Suprapubic skin (tissue), 4 donors: ENCODE measurements around the gene RAD23B. TPM values are rescaled to one million over a fixed set of nuclear protein-coding genes. Genes with fewer than 3 reads are reported as not detected.

Source experiments
- DNase-seq, 2 donors: peaks; one replicate each; pipeline ENCODE4 v3.0.0-alpha.2; 2019; ENCODE audit warnings: low spot score in 2 of 2
- H3K27ac ChIP-seq: fragments of 200-600 bp; sonication (generic); one replicate; pipeline ENCODE4 v1.5.1; 2019
- H3K27me3 ChIP-seq: fragments of 200-600 bp; sonication (generic); one replicate; pipeline ENCODE4 v1.5.1; 2019
- H3K36me3 ChIP-seq: fragments of 200-600 bp; sonication (generic); one replicate; pipeline ENCODE4 v1.5.1; 2019
- H3K4me1 ChIP-seq: fragments of 200-600 bp; sonication (generic); one replicate; pipeline ENCODE4 v1.5.1; 2019
- H3K4me3 ChIP-seq: fragments of 200-600 bp; sonication (generic); one replicate; pipeline ENCODE4 v1.5.1; 2019; ENCODE audit warnings: mild to moderate bottlenecking
- H3K9me3 ChIP-seq: fragments of 200-600 bp; sonication (generic); one replicate; pipeline ENCODE4 v1.5.1; 2019
- CTCF ChIP-seq, 2 donors: fragments of 200-600 bp in 1 of 2; fragments of 450-650 bp in 1 of 2; sonication (generic) in 1 of 2; IDR thresholded peaks; one replicate each; pipeline ENCODE4 v1.5.1; 2016 to 2019; ENCODE audit warnings: antibody characterized with exemption in 2 of 2, mild to moderate bottlenecking in 1 of 2, moderate library complexity in 1 of 2
- EP300 ChIP-seq: sonication (generic); formaldehyde crosslinking; IDR thresholded peaks from one replicate; pipeline ENCODE4 v1.6.1; 2017; ENCODE audit warnings: antibody characterized with exemption
- POLR2A ChIP-seq, 2 donors: fragments of 450-650 bp; IDR thresholded peaks; one replicate each; pipeline ENCODE4 v1.6.1; 2017; ENCODE audit warnings: antibody characterized with exemption in 2 of 2, mild to moderate bottlenecking in 2 of 2, moderate library complexity in 2 of 2
- POLR2AphosphoS5 ChIP-seq, 3 donors: sonication (generic); formaldehyde crosslinking; IDR thresholded peaks; one replicate each; pipeline ENCODE4 v1.6.1; 2017; ENCODE audit warnings: antibody characterized with exemption in 3 of 3
- WGBS: methylation state at CpG from one replicate; pipeline ENCODE4 v1.1.5; 2018; 5-methylcytosine and 5-hydroxymethylcytosine counted together
- total RNA-seq, 4 donors: library from RNA; depleted of rRNA; stranded (reverse); fragments of >200 nt; gene quantifications; one replicate each; pipeline ENCODE4 v1.1.0, GENCODE V29; 2016

The RAD23B gene
- total RNA-seq, 4 donors from 2014 or later, result 62.5 to 103 (median 77.1) TPM

DNA sequence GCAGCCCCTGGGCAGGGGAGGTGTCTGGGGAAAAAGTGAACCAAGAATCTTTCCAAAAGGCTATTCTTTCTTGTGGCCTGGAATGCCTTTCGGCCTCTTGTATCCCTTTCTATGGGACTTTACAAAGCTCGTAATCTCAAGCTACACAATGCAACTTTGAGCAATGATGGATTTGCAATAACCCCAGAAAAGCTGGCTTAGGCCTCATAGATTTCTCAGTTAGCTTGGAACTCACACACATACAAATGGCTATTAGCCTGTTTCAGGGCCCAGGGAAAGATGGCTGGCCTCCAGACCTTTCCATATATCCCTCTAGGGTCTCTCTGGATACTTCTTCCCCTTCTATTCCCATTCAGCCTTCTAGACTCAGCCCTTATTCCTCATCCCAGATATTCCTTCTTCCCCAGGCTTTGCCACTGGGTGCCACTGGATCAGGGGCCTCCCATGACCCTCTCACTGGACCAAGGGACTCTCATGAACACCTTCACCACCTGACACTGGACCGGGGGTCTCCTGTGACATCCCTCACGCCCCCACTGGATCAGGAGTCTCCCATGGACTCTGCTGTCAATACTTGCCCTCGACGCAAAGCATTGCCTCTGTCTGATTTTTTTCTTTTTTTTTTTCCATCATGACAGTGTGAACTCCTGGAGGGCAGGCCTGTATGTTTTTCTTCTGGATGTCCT lies 59.5 kb downstream of the RAD23B start:
- Histone ChIP-seq H3K4me3 (no peak overlapping the region), H3K4me1 (peaks cover 23% of the 10 kb centered on the region), H3K27me3 (no peaks in the 10 kb centered on the region), H3K36me3 (no peaks in the 10 kb centered on the region), H3K9me3 (no peaks in the 10 kb centered on the region), H3K27ac (no peak overlapping the region)
- TF ChIP-seq CTCF (IDR thresholded peaks at IDR 0.05) (no peak), EP300 (no peak), POLR2AphosphoS5 (IDR thresholded peaks at IDR 0.05) (no peak), POLR2A (IDR thresholded peaks at IDR 0.05) (no peak)
- DNase-seq, result no peak
- WGBS, result 93% methylated on average over 6 of the region's 6 CpGs

DNA sequence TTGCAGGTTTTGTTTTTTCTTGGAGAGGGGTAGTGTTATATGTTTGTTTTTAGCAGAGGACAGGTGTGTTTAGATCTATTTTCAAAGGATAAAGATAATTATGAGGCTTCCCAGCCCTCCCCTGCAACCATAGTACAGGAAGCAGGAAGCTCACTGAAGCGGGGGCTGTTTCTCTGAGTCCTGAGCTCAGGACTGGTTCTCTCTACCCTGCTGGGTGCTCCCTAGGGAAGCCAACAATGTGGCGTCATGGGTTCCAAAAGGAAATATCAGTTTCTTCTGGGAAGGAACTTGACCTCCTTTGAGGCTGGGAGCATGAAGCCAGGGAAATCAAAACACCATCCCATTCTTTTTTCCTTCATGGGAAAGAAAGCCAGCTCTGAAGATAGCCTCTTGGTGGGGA lies 62.2 kb downstream of the RAD23B start:
- Histone ChIP-seq H3K36me3 (no peaks in the 10 kb centered on the region), H3K4me3 (no peak overlapping the region), H3K9me3 (no peaks in the 10 kb centered on the region), H3K4me1 (peaks cover 8% of the 10 kb centered on the region), H3K27me3 (no peaks in the 10 kb centered on the region), H3K27ac (no peak overlapping the region)
- 53% methylated on average over 2 of the region's 2 CpGs for WGBS
- TF ChIP-seq POLR2A (IDR thresholded peaks at IDR 0.05) (no peak), CTCF (IDR thresholded peaks at IDR 0.05) (no peak), POLR2AphosphoS5 (IDR thresholded peaks at IDR 0.05) (no peak), EP300 (no peak)
- DNase-seq, result no peak

- no peak for DNase-seq
- 65% methylated on average over 4 of the region's 4 CpGs for WGBS
These were observed 65.8 kb downstream of the RAD23B start for GRCh38 chr9:107348836-107349235.

GRCh38 chr9:107350443-107350842 lies 67.4 kb downstream of the RAD23B start:
- no peak for DNase-seq
- H3K4me1 ChIP-seq, result peaks cover 2% of the 10 kb centered on the region
- TF ChIP-seq CTCF (IDR thresholded peaks at IDR 0.05) (no peak), POLR2A (IDR thresholded peaks at IDR 0.05) (no peak), EP300 (no peak), POLR2AphosphoS5 (IDR thresholded peaks at IDR 0.05) (no peak)
- no peaks in the 10 kb centered on the region for H3K9me3 ChIP-seq
- no peak overlapping the region for H3K4me3 ChIP-seq
- H3K36me3 ChIP-seq, result no peaks in the 10 kb centered on the region
- no peaks in the 10 kb centered on the region for H3K27me3 ChIP-seq
- no peak overlapping the region for H3K27ac ChIP-seq

More at GRCh38 chr9:107348836-107349235, 65.8 kb downstream of the RAD23B start:
- no peaks in the 10 kb centered on the region for H3K9me3 ChIP-seq
- TF ChIP-seq POLR2AphosphoS5 (IDR thresholded peaks at IDR 0.05), result no peak
- no peak for TF ChIP-seq CTCF (IDR thresholded peaks at IDR 0.05)
- TF ChIP-seq POLR2A (IDR thresholded peaks at IDR 0.05), result no peak
- no peak for TF ChIP-seq EP300
- H3K27ac ChIP-seq, result no peak overlapping the region
- H3K4me1 ChIP-seq, result peaks cover 2% of the 10 kb centered on the region
- no peak overlapping the region for H3K4me3 ChIP-seq
- no peaks in the 10 kb centered on the region for H3K27me3 ChIP-seq
- no peaks in the 10 kb centered on the region for H3K36me3 ChIP-seq

GRCh38 chr9:107351382-107352045 lies 68.4 kb downstream of the RAD23B start:
- no peak for DNase-seq
- 87% methylated on average over 6 of the region's 6 CpGs for WGBS

More at GRCh38 chr9:107351382-107352045, 68.4 kb downstream of the RAD23B start:
- peak overlapping the region; percentile 11 for H3K27ac ChIP-seq
- no peaks in the 10 kb centered on the region for H3K36me3 ChIP-seq
- H3K4me1 ChIP-seq, result peaks cover 2% of the 10 kb centered on the region
- H3K27me3 ChIP-seq, result no peaks in the 10 kb centered on the region
- TF ChIP-seq POLR2A (IDR thresholded peaks at IDR 0.05) (no peak), CTCF (IDR thresholded peaks at IDR 0.05) (no peak), POLR2AphosphoS5 (IDR thresholded peaks at IDR 0.05) (no peak), EP300 (no peak)
- no peaks in the 10 kb centered on the region for H3K9me3 ChIP-seq
- H3K4me3 ChIP-seq, result no peak overlapping the region
